Left lobe of liver (tissue), 2 donors: Measurements from ENCODE around the gene HLA-DQA2. TPM values are rescaled to one million over a fixed set of nuclear protein-coding genes. Genes with fewer than 3 reads are reported as not detected.
"Not testable (repeated sequence)": the region's sequence is repeated elsewhere in the genome, so short reads cannot be mapped to it uniquely, and the experiment has no call there.

Source experiments
- ATAC-seq: fragments of 200-7000 bp; cut with Tn5 transposase; one replicate; pipeline ENCODE4 v1.9.1; 2020; ENCODE audit warnings: mild to moderate bottlenecking, moderate library complexity
- DNase-seq: peaks from one replicate; pipeline ENCODE4 v3.0.0-alpha.2; 2020; ENCODE audit warnings: low spot score
- total RNA-seq: library from RNA; stranded (reverse); gene quantifications from one replicate; pipeline ENCODE4 v1.2.1, GENCODE V29; 2021
- donor health status: DM: no; HTN: no; CAD: no; lungs with moderate emphysema.
- donor health status: DM: no; HTN: yes; CAD: no.

HLA-DQA2 gene
- total RNA-seq, 1 donor from 2014 or later: not detected

DNA sequence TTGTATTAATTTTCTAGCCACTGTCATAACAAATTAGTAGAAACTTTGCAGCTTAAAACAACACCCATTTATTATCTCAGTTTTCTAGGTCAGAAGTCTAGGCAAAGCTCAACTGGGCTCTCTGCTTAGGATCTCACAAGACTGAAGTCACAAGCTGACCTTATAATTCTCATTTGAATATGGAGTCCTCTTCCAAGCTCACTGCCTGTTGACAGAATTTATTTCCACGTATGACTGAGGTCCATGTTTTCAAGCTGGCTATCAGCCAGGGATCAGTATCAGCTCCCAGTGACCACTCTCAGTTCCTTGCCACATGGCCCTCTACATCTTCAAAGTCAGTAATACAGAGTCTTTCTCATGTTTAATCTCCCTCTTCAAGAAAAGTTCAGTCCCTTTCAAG lies 33.9 kb downstream of the HLA-DQA2 start:
- DNase-seq (no peak), ATAC-seq (no peak)

DNA sequence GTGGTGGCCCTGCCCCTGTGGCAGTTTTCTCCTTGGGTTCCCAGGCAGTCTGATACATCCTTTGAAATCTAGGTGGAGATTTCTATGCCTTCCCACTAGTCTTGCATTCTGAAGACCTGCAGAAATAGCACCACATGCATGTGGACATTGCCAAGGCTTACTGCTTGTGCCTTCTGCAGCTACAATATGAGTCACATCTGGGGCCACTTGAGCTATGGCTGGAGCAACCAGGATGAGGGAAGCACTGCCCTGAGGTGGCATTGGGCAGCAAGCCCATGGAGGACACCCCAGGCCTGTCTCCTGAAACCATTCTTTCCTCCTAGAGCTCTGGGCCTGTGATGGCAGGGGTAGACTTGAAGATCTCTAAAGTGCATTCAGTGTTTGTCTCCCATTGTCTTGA lies 37.8 kb downstream of the HLA-DQA2 start:
- ATAC-seq (no peak), DNase-seq (no peak)

DNA sequence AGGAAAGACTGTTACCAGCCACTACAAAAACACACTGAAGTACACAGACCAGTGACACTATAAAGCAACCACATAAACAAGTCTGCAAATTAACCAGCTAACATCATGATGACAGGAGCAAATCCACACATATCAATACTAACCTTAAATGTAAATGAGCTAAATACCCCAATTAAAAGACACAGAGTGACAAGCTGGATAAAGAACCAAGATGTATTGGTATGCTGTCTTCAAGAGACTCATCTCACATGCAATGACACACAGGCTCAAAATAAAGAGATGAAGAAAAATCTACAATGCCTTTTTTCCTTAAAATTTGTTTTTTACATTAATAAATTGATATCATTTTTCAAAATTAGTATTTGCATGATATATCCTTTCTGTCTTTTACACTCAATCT lies 41.7 kb downstream of the HLA-DQA2 start:
- DNase-seq, ATAC-seq: not testable (repeated sequence)

DNA sequence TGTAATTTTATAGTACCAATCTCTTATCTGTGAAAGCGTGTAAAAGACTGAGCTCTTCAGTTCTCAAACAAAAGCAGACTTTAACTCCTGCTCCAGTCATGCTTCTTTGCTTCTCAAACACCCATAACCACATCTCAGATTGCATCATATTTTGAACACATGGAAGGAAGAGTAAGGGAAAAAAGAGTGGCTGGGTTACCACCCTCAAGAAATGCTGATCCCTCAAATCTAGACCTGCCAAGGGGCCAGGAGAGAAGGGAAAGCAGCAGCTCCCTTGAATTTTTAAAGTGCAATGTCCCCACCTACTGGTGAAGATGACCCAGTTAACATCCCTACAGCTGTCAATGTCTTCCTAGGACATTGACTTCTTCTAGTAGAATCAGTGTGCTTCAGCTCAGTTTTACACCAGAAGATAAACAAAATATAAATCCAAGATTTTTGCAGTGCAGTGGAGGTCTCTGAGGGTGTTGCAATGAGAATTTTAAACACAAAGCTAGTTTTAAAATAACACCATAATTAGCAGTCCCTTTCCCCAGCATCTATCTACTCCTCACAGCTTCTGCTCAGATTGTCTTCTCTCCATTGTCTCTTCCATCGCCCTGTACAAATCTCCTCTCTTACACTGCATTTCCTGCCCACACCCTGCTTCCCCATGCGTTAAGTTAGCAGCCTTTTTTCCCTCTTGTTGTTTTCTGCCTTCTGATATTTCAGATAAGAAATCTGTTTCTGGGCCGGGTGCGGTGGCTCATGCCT lies 44.8 kb downstream of the HLA-DQA2 start:
- peak; percentile 95 for ATAC-seq
- DNase-seq: no peak

DNA sequence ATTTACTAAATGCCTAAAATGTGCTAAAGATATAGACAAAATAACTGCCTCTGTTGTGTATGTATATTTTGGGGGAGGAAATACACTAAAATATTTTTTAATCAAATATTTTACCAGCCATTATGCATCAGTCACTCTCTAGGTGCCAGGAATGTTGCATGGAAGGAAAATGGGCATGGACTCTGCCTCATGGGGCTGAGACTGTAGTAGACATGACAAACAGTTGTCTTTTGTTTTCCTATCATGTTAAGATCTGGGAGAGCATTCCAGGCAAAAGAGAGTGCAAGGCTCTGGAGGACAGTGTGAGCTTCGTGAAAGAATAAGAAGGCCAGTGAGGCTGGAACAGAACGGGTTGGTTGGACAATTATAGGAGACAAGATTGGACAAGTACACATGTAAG lies 49.1 kb downstream of the HLA-DQA2 start:
- DNase-seq: no peak
- no peak for ATAC-seq

DNA sequence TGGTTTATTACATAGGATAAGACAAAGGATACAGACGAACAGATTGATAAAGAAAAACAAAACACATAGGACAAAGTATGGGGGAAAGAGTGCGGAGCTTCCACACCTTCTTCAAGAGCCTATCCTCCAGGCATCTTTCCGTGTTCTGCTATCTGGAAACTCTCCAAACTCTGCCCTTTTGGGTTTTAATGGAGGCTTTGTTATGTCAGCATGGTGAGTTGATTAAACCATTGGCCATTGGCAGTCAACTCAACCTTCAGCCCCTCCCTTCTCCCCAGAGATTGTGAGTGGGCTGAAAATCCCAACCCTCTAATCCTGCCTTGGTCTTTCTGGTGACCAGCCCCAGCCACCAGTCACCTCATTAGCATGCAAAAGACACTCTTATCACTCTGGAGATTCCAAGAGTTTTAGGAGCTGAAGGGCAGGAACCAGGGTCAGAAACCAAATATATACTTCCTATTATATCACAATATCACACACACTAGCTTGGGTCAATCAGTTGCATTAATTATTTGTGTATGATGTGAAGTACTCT lies 51.8 kb downstream of the HLA-DQA2 start:
- ATAC-seq: no peak

DNA sequence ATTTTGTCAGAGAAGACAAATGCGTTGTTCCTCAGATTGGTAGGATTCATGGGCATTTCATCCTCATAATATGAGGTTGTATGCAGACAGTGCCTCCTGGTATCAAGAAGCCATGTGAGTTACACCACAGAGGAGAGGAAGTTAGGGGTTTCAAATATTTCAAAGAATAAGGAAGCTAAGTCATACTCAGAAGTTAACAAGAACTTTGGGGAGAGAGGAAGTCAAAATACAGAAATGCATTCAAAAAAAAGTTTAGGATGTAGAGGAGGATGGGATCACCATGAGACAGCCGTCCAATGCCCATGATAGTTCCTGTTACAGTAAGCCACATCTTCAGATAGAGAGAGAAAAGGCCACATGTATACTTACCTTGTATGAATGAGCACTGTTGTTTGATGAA lies 53.3 kb downstream of the HLA-DQA2 start:
- ATAC-seq: peak; percentile 10
- no peak for DNase-seq

More for the DNA sequence above, 51.8 kb downstream of the HLA-DQA2 start:
- no peak for DNase-seq

Other genes with a start within 250 kb of the HLA-DQA2 start
- gene HLA-DRB5, start 211.1 kb upstream of the HLA-DQA2 start, total RNA-seq: 2.1 TPM
- 15.3 TPM for gene HLA-DRB1, start 151.5 kb upstream of the HLA-DQA2 start, total RNA-seq
- gene HLA-DQA1, start 104.0 kb upstream of the HLA-DQA2 start, total RNA-seq: 1.2 TPM
- gene HLA-DQB1, start 74.7 kb upstream of the HLA-DQA2 start, total RNA-seq: 0.68 TPM
- 0.28 TPM for gene HLA-DQB2, start 22.1 kb downstream of the HLA-DQA2 start, total RNA-seq
- gene HLA-DOB, start 75.6 kb downstream of the HLA-DQA2 start, total RNA-seq: not detected
- gene TAP2, start 97.3 kb downstream of the HLA-DQA2 start, total RNA-seq: 11.8 TPM
- 41.1 TPM for gene PSMB8, start 102.7 kb downstream of the HLA-DQA2 start, total RNA-seq
- gene TAP1, start 112.3 kb downstream of the HLA-DQA2 start, total RNA-seq: 10.6 TPM
- 13.9 TPM for gene PSMB9, start 112.8 kb downstream of the HLA-DQA2 start, total RNA-seq
- 2.6 TPM for gene HLA-DMB, start 199.6 kb downstream of the HLA-DQA2 start, total RNA-seq
- gene HLA-DMA, start 211.7 kb downstream of the HLA-DQA2 start, total RNA-seq: 6.6 TPM
- gene BRD2, start 227.2 kb downstream of the HLA-DQA2 start, total RNA-seq: 76.2 TPM